ENCODE results near the gene MXRA7.

GRCh38 chr17:76715496-76715830, 4.7 kb upstream of the MXRA7 start:
- TF ChIP-seq TAF1 (IDR thresholded peaks at IDR 0.05; ENCODE audit: low read depth, low read length) = no peak
- TF ChIP-seq POLR2A (IDR thresholded peaks at IDR 0.05; ENCODE audit: low read depth, low read length) = no peak
- TF ChIP-seq POLR2AphosphoS5 (IDR thresholded peaks at IDR 0.05; ENCODE audit: low read depth, low read length) = no peak
- TF ChIP-seq SPI1 (IDR thresholded peaks at IDR 0.05; ENCODE audit: low read depth, low read length) = no peak
- no peak for TF ChIP-seq POU2F2 (IDR thresholded peaks at IDR 0.05; ENCODE audit: low read depth, low read length)
- no peak for TF ChIP-seq PAX5 (IDR thresholded peaks at IDR 0.05; ENCODE audit: insufficient read depth, low read length, severe bottlenecking)

Data from GM12891 (cell line).